ENCODE results near the gene SGF29.
"Not testable (repeated sequence)": the region's sequence is repeated elsewhere in the genome, so short reads cannot be mapped to it uniquely, and the experiment has no call there.

DNA sequence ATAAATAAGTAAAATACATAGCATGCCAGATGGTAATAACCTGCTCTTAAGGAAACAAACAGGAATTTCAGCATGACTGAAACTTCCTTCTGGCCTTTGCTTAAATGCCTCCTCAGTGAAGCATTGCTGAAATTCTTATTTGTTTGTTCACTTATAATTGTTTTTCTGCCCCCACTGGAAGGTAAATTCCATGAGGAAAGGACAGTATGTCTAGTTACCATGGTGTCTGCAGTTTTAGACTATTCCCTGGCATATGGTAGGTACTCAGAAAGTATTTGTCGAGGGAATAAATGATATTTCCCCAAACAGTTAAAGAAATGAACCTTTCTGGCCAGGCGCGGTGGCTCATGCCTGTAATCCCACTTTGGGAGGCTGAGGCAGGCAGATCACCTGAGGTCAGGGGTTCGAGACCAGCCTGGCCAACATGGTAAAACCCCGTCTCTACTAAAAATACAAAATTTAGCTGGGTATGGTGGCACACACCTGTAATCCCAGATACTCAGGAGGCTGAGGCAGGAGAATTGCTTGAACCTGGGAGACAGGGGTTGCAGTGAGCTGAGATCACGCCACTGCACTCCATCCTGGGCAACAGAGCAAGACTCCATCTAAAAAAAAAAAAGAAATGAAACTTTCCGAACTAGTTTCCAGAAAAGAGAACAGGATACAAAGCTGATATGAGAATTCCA lies 26.5 kb upstream of the SGF29 start:
- not testable (repeated sequence) for TF ChIP-seq EZH2 (optimal IDR thresholded peaks at IDR 0.05; ENCODE audit: low read depth, low read length); CTCF (IDR thresholded peaks at IDR 0.05; ENCODE audit: low read length); EZH2phosphoT487 (IDR thresholded peaks at IDR 0.05; ENCODE audit: low read length)
